Vagina (tissue), 2 donors: ENCODE measurements around the gene GRHL3.

Experiments
- POLR2A ChIP-seq, 2 donors: fragments of 450-650 bp; IDR thresholded peaks; one replicate each; pipeline ENCODE4 v1.6.1; 2017; ENCODE audit warnings: antibody characterized with exemption in 2 of 2, mild to moderate bottlenecking in 2 of 2, moderate library complexity in 2 of 2
- POLR2AphosphoS5 ChIP-seq, 2 donors: sonication (generic); formaldehyde crosslinking; IDR thresholded peaks; one replicate each; pipeline ENCODE4 v1.9.0; 2017; ENCODE audit warnings: antibody characterized with exemption in 2 of 2, mild to moderate bottlenecking in 2 of 2, low read depth in 1 of 2; ENCODE audit not compliant: insufficient read depth in 1 of 2
- TF ChIP-seq, protein P1 (sequence below), 3 experiments: fragments of 450-650 bp in 2 of 3; fragments of 200-600 bp in 1 of 3; sonication (generic) in 1 of 3; IDR thresholded peaks; one replicate each; pipeline ENCODE4 v1.5.1; 2017 to 2019; ENCODE audit warnings: antibody characterized with exemption in 3 of 3, mild to moderate bottlenecking in 2 of 3, moderate library complexity in 2 of 3

GRCh38 chr1:24381256-24381655 lies 62.1 kb downstream of the GRHL3 start:
- TF ChIP-seq, protein P1, sequence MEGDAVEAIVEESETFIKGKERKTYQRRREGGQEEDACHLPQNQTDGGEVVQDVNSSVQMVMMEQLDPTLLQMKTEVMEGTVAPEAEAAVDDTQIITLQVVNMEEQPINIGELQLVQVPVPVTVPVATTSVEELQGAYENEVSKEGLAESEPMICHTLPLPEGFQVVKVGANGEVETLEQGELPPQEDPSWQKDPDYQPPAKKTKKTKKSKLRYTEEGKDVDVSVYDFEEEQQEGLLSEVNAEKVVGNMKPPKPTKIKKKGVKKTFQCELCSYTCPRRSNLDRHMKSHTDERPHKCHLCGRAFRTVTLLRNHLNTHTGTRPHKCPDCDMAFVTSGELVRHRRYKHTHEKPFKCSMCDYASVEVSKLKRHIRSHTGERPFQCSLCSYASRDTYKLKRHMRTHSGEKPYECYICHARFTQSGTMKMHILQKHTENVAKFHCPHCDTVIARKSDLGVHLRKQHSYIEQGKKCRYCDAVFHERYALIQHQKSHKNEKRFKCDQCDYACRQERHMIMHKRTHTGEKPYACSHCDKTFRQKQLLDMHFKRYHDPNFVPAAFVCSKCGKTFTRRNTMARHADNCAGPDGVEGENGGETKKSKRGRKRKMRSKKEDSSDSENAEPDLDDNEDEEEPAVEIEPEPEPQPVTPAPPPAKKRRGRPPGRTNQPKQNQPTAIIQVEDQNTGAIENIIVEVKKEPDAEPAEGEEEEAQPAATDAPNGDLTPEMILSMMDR (IDR thresholded peaks at IDR 0.05), result no peak
- TF ChIP-seq POLR2AphosphoS5 (IDR thresholded peaks at IDR 0.05; ENCODE audit: insufficient read depth in 1 of 2, low read depth in 1 of 2) (no peak), POLR2A (IDR thresholded peaks at IDR 0.05) (no peak)
